GM23248 (cell line): ENCODE measurements around the gene JDP2. TPM values are rescaled to one million over a fixed set of nuclear protein-coding genes. Genes with fewer than 3 reads are reported as not detected.

ENCODE experiments used
- DNase-seq: peaks from one replicate; pipeline ENCODE4 v3.0.0-alpha.2; 2015
- H2AFZ ChIP-seq: fragments of 200-600 bp; sonication (generic); 2 replicates; pipeline ENCODE4 v1.6.1; 2016; ENCODE audit warnings: antibody characterized with exemption
- H3F3A ChIP-seq: fragments of 200-600 bp; sonication (generic); 2 replicates; pipeline ENCODE4 v1.6.1; 2016; ENCODE audit warnings: mild to moderate bottlenecking, antibody characterized with exemption, mixed run types; ENCODE audit not compliant: insufficient read depth
- H3K27ac ChIP-seq: fragments of 200-600 bp; sonication (generic); 2 replicates; pipeline ENCODE4 v1.5.1; 2016; ENCODE audit warnings: mild to moderate bottlenecking
- H3K27me3 ChIP-seq: fragments of 200-600 bp; sonication (generic); replicated peaks from 2 replicates; pipeline ENCODE4 v1.6.1; 2016; ENCODE audit warnings: mild to moderate bottlenecking; ENCODE audit not compliant: insufficient read depth
- H3K36me3 ChIP-seq: fragments of 200-600 bp; sonication (generic); 2 replicates; pipeline ENCODE4 v1.6.1; 2016; ENCODE audit warnings: low read depth, mild to moderate bottlenecking
- H3K4me1 ChIP-seq: fragments of 200-600 bp; sonication (generic); 2 replicates; pipeline ENCODE4 v1.6.1; 2016; ENCODE audit warnings: mild to moderate bottlenecking; ENCODE audit not compliant: insufficient read depth
- H3K4me2 ChIP-seq: fragments of 200-600 bp; sonication (generic); one replicate; pipeline ENCODE4 v1.6.1; 2016; ENCODE audit warnings: mild to moderate bottlenecking; ENCODE audit not compliant: unreplicated experiment
- H3K4me3 ChIP-seq: fragments of 200-600 bp; sonication (generic); 2 replicates; pipeline ENCODE4 v1.5.1; 2016; ENCODE audit warnings: mild to moderate bottlenecking
- H3K79me2 ChIP-seq: fragments of 200-600 bp; sonication (generic); 2 replicates; pipeline ENCODE4 v1.6.1; 2016; ENCODE audit warnings: mild to moderate bottlenecking; ENCODE audit not compliant: insufficient read depth
- H3K9ac ChIP-seq: fragments of 200-600 bp; sonication (generic); 2 replicates; pipeline ENCODE4 v1.6.1; 2016; ENCODE audit warnings: mild to moderate bottlenecking
- H3K9me2 ChIP-seq: fragments of 200-600 bp; sonication (generic); 2 replicates; pipeline ENCODE4 v1.6.1; 2016; ENCODE audit warnings: mixed run types, mild to moderate bottlenecking, moderate library complexity; ENCODE audit not compliant: insufficient read depth
- H3K9me3 ChIP-seq: fragments of 200-600 bp; sonication (generic); one replicate; pipeline ENCODE4 v1.6.1; 2017; ENCODE audit warnings: low read depth
- H4K20me1 ChIP-seq: fragments of 200-600 bp; sonication (generic); 2 replicates; pipeline ENCODE4 v1.6.0; 2016; ENCODE audit not compliant: insufficient read depth
- EZH2 ChIP-seq: fragments of 200-600 bp; sonication (generic); IDR thresholded peaks from 2 replicates; pipeline ENCODE4 v1.6.1; 2018; ENCODE audit warnings: antibody characterized with exemption, mild to moderate bottlenecking; ENCODE audit not compliant: insufficient read depth, poor library complexity, severe bottlenecking
- EZH2phosphoT487 ChIP-seq: fragments of 200-600 bp; sonication (generic); IDR thresholded peaks from 2 replicates; pipeline ENCODE4 v1.6.1; 2018; ENCODE audit warnings: antibody characterized with exemption, moderate library complexity, mild to moderate bottlenecking, low read depth; ENCODE audit not compliant: insufficient read depth
- WGBS, 2 experiments: methylation state at CpG; one replicate each; pipeline ENCODE4 v1.1.6; 2015 to 2017; ENCODE audit warnings: low lambda C conversion rate in 2 of 2, low coverage in 1 of 2; ENCODE audit errors: missing lambda C conversion rate in 2 of 2; 5-methylcytosine and 5-hydroxymethylcytosine counted together
- in situ Hi-C: fragments of 300-500 bp; cut with MboI; formaldehyde crosslinking; loops from 2 replicates; pipeline ENCODE4 v1.15.0; 2020
- polyA plus RNA-seq: library from polyadenylated mRNA; unstranded; fragments of >200 nt; fragmentation: Nextera tagmentation; extraction: Ambion mirVana; gene quantifications from 2 replicates; pipeline ENCODE4 v1.2.1, GENCODE V29; 2016
- total RNA-seq: library from RNA; depleted of rRNA; stranded (reverse); fragments of >200 nt; shearing (Covaris generic); gene quantifications from 2 replicates; pipeline ENCODE4 v1.2.3, GENCODE V29; 2014

JDP2 gene
- total and polyA plus RNA-seq, 2 experiments from 2014 or later = 20.0 to 163 TPM

- in situ Hi-C loops = no loop called here
- Histone ChIP-seq H3K79me2 (peaks cover 73% of the 10 kb centered on the region), H3K4me1 (peaks cover 48% of the 10 kb centered on the region), H3K36me3 (peaks cover 16% of the 10 kb centered on the region), H4K20me1 (peaks cover 11% of the 10 kb centered on the region; the same call in 1 of the 2 replicates), H3K4me3 (peak overlapping the region; percentile 99), H3K9me2 (no peaks in the 10 kb centered on the region), H3K9ac (peak overlapping the region; percentile 93), H2AFZ (no peak overlapping the region), H3K27me3 (no peaks in the 10 kb centered on the region), H3K9me3 (no peaks in the 10 kb centered on the region), H3K4me2 (peak overlapping the region; percentile 97), H3K27ac (peak overlapping the region; percentile 56), H3F3A (peaks cover 46% of the 10 kb centered on the region)
- DNase-seq = peak; percentile 75
- no peak for TF ChIP-seq EZH2
- TF ChIP-seq EZH2phosphoT487 = no peak
- WGBS, 2 experiments = 5 to 6% methylated on average over 10 of the region's 10 CpGs
Measured at GRCh38 chr14:75430526-75430925, 2.7 kb downstream of the JDP2 start.

GRCh38 chr14:75430976-75431375 lies 3.2 kb downstream of the JDP2 start:
- TF ChIP-seq EZH2 (no peak), EZH2phosphoT487 (no peak)
- Histone ChIP-seq H2AFZ (no peak overlapping the region), H3F3A (peaks cover 46% of the 10 kb centered on the region), H3K9me3 (no peaks in the 10 kb centered on the region), H3K36me3 (peaks cover 16% of the 10 kb centered on the region), H3K9ac (peak overlapping the region; percentile 93), H3K79me2 (peaks cover 78% of the 10 kb centered on the region), H3K27ac (peak overlapping the region; percentile 56), H4K20me1 (peaks cover 11% of the 10 kb centered on the region; the same call in 1 of the 2 replicates), H3K4me3 (peak overlapping the region; percentile 99), H3K4me2 (peak overlapping the region; percentile 97), H3K4me1 (peaks cover 48% of the 10 kb centered on the region), H3K27me3 (no peaks in the 10 kb centered on the region), H3K9me2 (no peaks in the 10 kb centered on the region)
- 57 to 67% methylated on average over 6 of the region's 6 CpGs for WGBS, 2 experiments
- in situ Hi-C loops = no loop called here
- no peak for DNase-seq

- 0 out of 2 replicates have a peak overlapping the region, but pooled peaks have one; percentile 99 for H3K4me3 ChIP-seq
- H3K79me2 ChIP-seq = peaks cover 86% of the 10 kb centered on the region
- H3K9me3 ChIP-seq = no peaks in the 10 kb centered on the region
- peaks cover 46% of the 10 kb centered on the region for H3F3A ChIP-seq
- H3K36me3 ChIP-seq = peaks cover 24% of the 10 kb centered on the region
- H3K4me1 ChIP-seq = peaks cover 48% of the 10 kb centered on the region
- in situ Hi-C loops = no loop called here
- no peak overlapping the region for H3K9ac ChIP-seq
- peaks cover 18% of the 10 kb centered on the region; the same call in 1 of the 2 replicates for H4K20me1 ChIP-seq
- no peaks in the 10 kb centered on the region for H3K27me3 ChIP-seq
- peak overlapping the region; percentile 97 for H3K4me2 ChIP-seq
- 87 to 90% methylated on average over 4 of the region's 4 CpGs for WGBS, 2 experiments
- TF ChIP-seq EZH2 (no peak), EZH2phosphoT487 (no peak)
- H3K9me2 ChIP-seq = no peaks in the 10 kb centered on the region
- no peak overlapping the region for H3K27ac ChIP-seq
- no peak overlapping the region for H2AFZ ChIP-seq
- DNase-seq = peak; percentile 47
Measured at GRCh38 chr14:75431827-75432226, 4.0 kb downstream of the JDP2 start.

GRCh38 chr14:75432411-75432810 lies 4.6 kb downstream of the JDP2 start:
- H3K4me3 ChIP-seq = no peak overlapping the region
- peaks cover 92% of the 10 kb centered on the region for H3K79me2 ChIP-seq
- no peak for TF ChIP-seq EZH2
- no peak for TF ChIP-seq EZH2phosphoT487
- in situ Hi-C loops = no loop called here
- peaks cover 48% of the 10 kb centered on the region for H3K4me1 ChIP-seq
- H3K9me3 ChIP-seq = no peaks in the 10 kb centered on the region
- H3K4me2 ChIP-seq = no peak overlapping the region
- no peaks in the 10 kb centered on the region for H3K9me2 ChIP-seq
- no peak overlapping the region for H2AFZ ChIP-seq
- 91 to 95% methylated on average over 8 of the region's 8 CpGs for WGBS, 2 experiments
- no peak for DNase-seq
- peaks cover 18% of the 10 kb centered on the region; the same call in 1 of the 2 replicates for H4K20me1 ChIP-seq
- peaks cover 24% of the 10 kb centered on the region for H3K36me3 ChIP-seq
- 0 out of 2 replicates have a peak overlapping the region, but pooled peaks have one; percentile 12 for H3K27ac ChIP-seq
- no peak overlapping the region for H3K9ac ChIP-seq
- H3K27me3 ChIP-seq = no peaks in the 10 kb centered on the region
- peaks cover 46% of the 10 kb centered on the region for H3F3A ChIP-seq
